H9 (cell line): ENCODE data around the gene STAC. TPM values are rescaled to one million over a fixed set of nuclear protein-coding genes. Genes with fewer than 3 reads are reported as not detected.

Experiments used
- DNase-seq: peaks from one replicate; pipeline ENCODE4 v3.0.0-alpha.2; 2017
- H2AFZ ChIP-seq: one replicate; pipeline ENCODE4 v1.6.1; 2013; ENCODE audit warnings: mild to moderate bottlenecking, low read length, control low read depth, moderate library complexity
- H2AK5ac ChIP-seq: 2 replicates; pipeline ENCODE4 v1.6.1; 2013; ENCODE audit warnings: low read length, control low read depth, mixed read lengths; ENCODE audit not compliant: insufficient read length
- H2BK120ac ChIP-seq: one replicate; pipeline ENCODE4 v1.6.1; 2013; ENCODE audit warnings: low read depth, mild to moderate bottlenecking, low read length, control low read depth, inconsistent platforms; ENCODE audit not compliant: poor library complexity, severe bottlenecking
- H2BK12ac ChIP-seq: 2 replicates; pipeline ENCODE4 v1.6.1; 2013; ENCODE audit warnings: low read length, control low read depth, mixed read lengths, low read depth; ENCODE audit not compliant: insufficient read length
- H2BK15ac ChIP-seq: 2 replicates; pipeline ENCODE4 v1.6.1; 2013; ENCODE audit warnings: low read depth, low read length, control low read depth
- H2BK20ac ChIP-seq: one replicate; pipeline ENCODE4 v1.6.1; 2013; ENCODE audit warnings: low read depth, mild to moderate bottlenecking, low read length, control low read depth, inconsistent platforms; ENCODE audit not compliant: poor library complexity, severe bottlenecking
- H2BK5ac ChIP-seq: 2 replicates; pipeline ENCODE4 v1.6.1; 2013; ENCODE audit warnings: low read length, control low read depth, mixed read lengths; ENCODE audit not compliant: insufficient read length
- H3K14ac ChIP-seq: 2 replicates; pipeline ENCODE4 v1.6.1; 2013; ENCODE audit warnings: low read length, control low read depth; ENCODE audit not compliant: insufficient read depth
- H3K18ac ChIP-seq: 2 replicates; pipeline ENCODE4 v1.6.1; 2013; ENCODE audit warnings: low read depth, mild to moderate bottlenecking, mixed read lengths, low read length, control low read depth; ENCODE audit not compliant: insufficient read length
- H3K23ac ChIP-seq: 2 replicates; pipeline ENCODE4 v1.6.1; 2013; ENCODE audit warnings: low read length, control low read depth, mixed read lengths, low read depth; ENCODE audit not compliant: insufficient read length
- H3K23me2 ChIP-seq: 2 replicates; pipeline ENCODE4 v1.6.1; 2013; ENCODE audit warnings: low read depth, mild to moderate bottlenecking, mixed read lengths, low read length, control low read depth; ENCODE audit not compliant: insufficient read length, poor library complexity, severe bottlenecking
- H3K27ac ChIP-seq: 2 replicates; pipeline ENCODE4 v1.5.1; 2013; ENCODE audit warnings: low read length, control low read depth, mixed read lengths, low read depth; ENCODE audit not compliant: insufficient read length
- H3K27me3 ChIP-seq: 2 replicates; pipeline ENCODE4 v1.6.1; 2013; ENCODE audit warnings: low read length, control low read depth, inconsistent platforms; ENCODE audit not compliant: insufficient read depth
- H3K4ac ChIP-seq: 2 replicates; pipeline ENCODE4 v1.6.1; 2013; ENCODE audit warnings: low read depth, mild to moderate bottlenecking, control low read depth, inconsistent platforms, low read length, moderate library complexity
- H3K4me1 ChIP-seq: 2 replicates; pipeline ENCODE4 v1.6.1; 2013; ENCODE audit warnings: low read length, control low read depth, inconsistent platforms; ENCODE audit not compliant: insufficient read depth
- H3K4me2 ChIP-seq: 2 replicates; pipeline ENCODE4 v1.6.1; 2013; ENCODE audit warnings: low read length, control low read depth, mixed read lengths; ENCODE audit not compliant: insufficient read length, insufficient read depth
- H3K56ac ChIP-seq: 2 replicates; pipeline ENCODE4 v1.6.1; 2013; ENCODE audit warnings: low read depth, mild to moderate bottlenecking, mixed read lengths, low read length, control low read depth; ENCODE audit not compliant: insufficient read length
- H3K79me1 ChIP-seq: 2 replicates; pipeline ENCODE4 v1.6.1; 2013; ENCODE audit warnings: low read depth, mild to moderate bottlenecking, moderate library complexity, low read length, control low read depth, inconsistent platforms; ENCODE audit not compliant: insufficient read depth, poor library complexity, severe bottlenecking
- H3K79me2 ChIP-seq: 2 replicates; pipeline ENCODE4 v1.6.1; 2013; ENCODE audit warnings: low read length, control low read depth, inconsistent platforms; ENCODE audit not compliant: insufficient read depth
- H3K9ac ChIP-seq: 2 replicates; pipeline ENCODE4 v1.6.1; 2013; ENCODE audit warnings: low read length, control low read depth, mixed read lengths; ENCODE audit not compliant: insufficient read length; ENCODE audit errors: extremely low read depth
- H3K9me3 ChIP-seq: one replicate; pipeline ENCODE4 v1.6.1; 2013; ENCODE audit warnings: low read depth, low read length, inconsistent platforms; ENCODE audit not compliant: control insufficient read depth
- H3T11ph ChIP-seq: one replicate; pipeline ENCODE4 v1.6.1; 2013; ENCODE audit warnings: mild to moderate bottlenecking, low read length, control low read depth, inconsistent platforms
- H4K20me1 ChIP-seq: one replicate; pipeline ENCODE4 v1.6.1; 2013; ENCODE audit not compliant: control insufficient read depth, insufficient read length, insufficient read depth
- H4K5ac ChIP-seq: 2 replicates; pipeline ENCODE4 v1.6.1; 2013; ENCODE audit warnings: low read depth, mild to moderate bottlenecking, mixed read lengths, low read length, control low read depth; ENCODE audit not compliant: insufficient read length
- H4K8ac ChIP-seq: replicated peaks from 2 replicates; pipeline ENCODE4 v1.6.1; 2013; ENCODE audit warnings: low read length, control low read depth, mixed read lengths, low read depth; ENCODE audit not compliant: insufficient read length
- H4K91ac ChIP-seq: 2 replicates; pipeline ENCODE4 v1.6.1; 2013; ENCODE audit warnings: low read depth, mild to moderate bottlenecking, moderate library complexity, mixed read lengths, low read length, control low read depth; ENCODE audit not compliant: insufficient read length
- H3K27ac Mint-ChIP-seq, 3 experiments: 2 replicates in 2 of 3; 3 replicates in 1 of 3; pipeline ENCODE4 v1.8.0; 2020 to 2021; ENCODE audit warnings: mixed read lengths in 3 of 3, mild to moderate bottlenecking in 1 of 3, moderate library complexity in 1 of 3
- H3K27me3 Mint-ChIP-seq: 2 replicates; pipeline ENCODE4 v1.8.0; 2021; ENCODE audit warnings: low read depth, mild to moderate bottlenecking, moderate library complexity, mixed read lengths
- H3K36me3 Mint-ChIP-seq, 3 experiments: 2 replicates in 2 of 3; 3 replicates in 1 of 3; pipeline ENCODE4 v1.8.0; 2020 to 2021; ENCODE audit warnings: low read depth in 3 of 3, mixed read lengths in 3 of 3; ENCODE audit not compliant: insufficient read depth in 1 of 3
- H3K4me1 Mint-ChIP-seq, 2 experiments: 2 replicates each; pipeline ENCODE4 v1.8.0; 2020; ENCODE audit warnings: mixed read lengths in 2 of 2
- H3K4me3 Mint-ChIP-seq, 2 experiments: 2 replicates in 1 of 2; 3 replicates in 1 of 2; pipeline ENCODE4 v1.8.0; 2020 to 2021; ENCODE audit warnings: mild to moderate bottlenecking in 2 of 2, mixed read lengths in 2 of 2, moderate library complexity in 1 of 2
- H3K9me3 Mint-ChIP-seq, 2 experiments: 2 replicates in 1 of 2; 3 replicates in 1 of 2; pipeline ENCODE4 v1.8.0; 2020; ENCODE audit warnings: mild to moderate bottlenecking in 2 of 2, mixed read lengths in 2 of 2, moderate library complexity in 1 of 2
- CTCF ChIP-seq: fragments of 200-600 bp; sonication (generic); conservative IDR thresholded peaks from 3 replicates; pipeline ENCODE4 v1.8.0; 2021; ENCODE audit warnings: antibody characterized with exemption, mild to moderate bottlenecking
- WGBS: extraction: QIAGEN DNeasy Blood & Tissue Kit; methylation state at CpG from one replicate; pipeline ENCODE4 v1.1.7; 2013; ENCODE audit warnings: missing lambda C conversion rate, low lambda C conversion rate, mixed read lengths; ENCODE audit not compliant: insufficient read length; ENCODE audit errors: extremely low coverage; 5-methylcytosine and 5-hydroxymethylcytosine counted together
- long read RNA-seq: library from polyadenylated mRNA; unstranded; transcript quantifications from one replicate; pipeline ENCODE4 v2.0.0, GENCODE V29; 2020
- total RNA-seq: library from RNA; stranded (reverse); gene quantifications from 2 replicates; pipeline ENCODE4 v1.2.1, GENCODE V29; 2021

STAC gene, protein sequence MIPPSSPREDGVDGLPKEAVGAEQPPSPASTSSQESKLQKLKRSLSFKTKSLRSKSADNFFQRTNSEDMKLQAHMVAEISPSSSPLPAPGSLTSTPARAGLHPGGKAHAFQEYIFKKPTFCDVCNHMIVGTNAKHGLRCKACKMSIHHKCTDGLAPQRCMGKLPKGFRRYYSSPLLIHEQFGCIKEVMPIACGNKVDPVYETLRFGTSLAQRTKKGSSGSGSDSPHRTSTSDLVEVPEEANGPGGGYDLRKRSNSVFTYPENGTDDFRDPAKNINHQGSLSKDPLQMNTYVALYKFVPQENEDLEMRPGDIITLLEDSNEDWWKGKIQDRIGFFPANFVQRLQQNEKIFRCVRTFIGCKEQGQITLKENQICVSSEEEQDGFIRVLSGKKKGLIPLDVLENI
- total RNA-seq, result 2.9 and 3.0 TPM in 2 replicates
- long read RNA-seq, partial matches to known transcripts, result 0 of 3 reads
- long read RNA-seq, other reads (novel, unspliced or antisense), result 2 of 3 reads

DNA sequence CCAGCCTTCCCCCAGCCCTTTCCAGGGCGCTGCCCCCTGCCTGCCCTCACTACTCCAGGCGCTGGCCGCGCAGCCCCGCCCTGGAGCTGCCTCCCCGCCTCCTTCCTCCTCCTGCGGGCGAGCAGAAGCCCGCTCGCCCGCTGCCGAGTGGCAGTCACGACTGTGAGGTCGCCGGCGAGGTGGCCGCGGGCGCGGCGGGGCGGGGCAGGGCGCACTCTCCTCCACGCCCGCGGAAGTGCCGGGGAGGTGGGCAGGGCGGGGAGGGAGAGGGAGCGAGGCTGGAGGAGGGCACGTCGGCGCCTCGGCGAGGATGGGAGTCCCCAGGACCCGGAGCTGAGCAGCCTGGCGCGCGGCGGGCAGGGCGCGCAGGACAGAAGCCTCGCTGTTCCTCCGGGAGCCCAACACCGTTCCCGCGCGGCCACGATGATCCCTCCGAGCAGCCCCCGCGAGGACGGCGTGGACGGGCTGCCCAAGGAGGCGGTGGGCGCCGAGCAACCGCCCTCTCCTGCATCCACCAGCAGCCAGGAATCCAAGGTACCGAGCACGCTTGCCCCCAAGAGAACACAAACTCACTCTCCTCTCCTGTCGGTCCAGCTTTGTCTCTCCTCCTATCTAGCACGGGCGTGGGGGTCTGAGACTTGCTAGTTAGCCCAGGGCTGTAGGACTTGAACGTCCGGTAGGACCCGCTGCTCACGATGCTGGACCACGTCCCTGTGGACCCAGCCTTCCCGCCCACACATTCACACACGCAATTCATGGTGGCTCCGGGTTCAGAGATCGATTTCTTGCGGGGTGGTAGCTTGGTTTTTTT, at the start of gene STAC:
Gene STAC (plus strand): TSS at position 284 of the 811 bp plus-strand sequence. CDS start 140 bp downstream, at position 424.
- H4K8ac ChIP-seq, result no peak within 1 kb of the TSS
- H3K4me2 ChIP-seq, result peak within 1 kb of the TSS; percentile 68
- H3K9me3 ChIP-seq, result no peaks in the 10 kb centered on the region
- 0 out of 2 replicates have a peak, but pooled peaks cover 3% of the 10 kb centered on the region for H3K4me1 ChIP-seq
- WGBS, result no CpG with 5 or more reads among the region's 73 CpGs
- Mint-ChIP-seq H3K9me3 (no peaks in the 10 kb centered on the region), H3K4me1 (peaks cover 25 to 26% of the 10 kb centered on the region in 2 experiments), H3K4me3 (peak within 1 kb of the TSS; percentile 85 to 94), H3K27me3 (peaks cover 36% of the 10 kb centered on the region), H3K27ac (peak within 1 kb of the TSS in 1 of 3 experiments; percentile 83; a peak in 2 of 7 replicates), H3K36me3 (peaks cover 0 to 6% (median 0%) of the 10 kb centered on the region in 3 experiments; a peak in 1 of 7 replicates)
- no peak within 1 kb of the TSS for H3K27ac ChIP-seq
- no peaks in the 10 kb centered on the region for H4K20me1 ChIP-seq
- H2BK20ac ChIP-seq, result no peak within 1 kb of the TSS
- no peak within 1 kb of the TSS for H4K5ac ChIP-seq
- peak within 1 kb of the TSS; percentile 66 for H3K9ac ChIP-seq
- no peak within 1 kb of the TSS for H4K91ac ChIP-seq
- no peak within 1 kb of the TSS for H3T11ph ChIP-seq
- H2AK5ac ChIP-seq, result no peak within 1 kb of the TSS
- H2BK5ac ChIP-seq, result no peak within 1 kb of the TSS
- no peak within 1 kb of the TSS for H2AFZ ChIP-seq
- no peak within 1 kb of the TSS for H3K23ac ChIP-seq
- H2BK15ac ChIP-seq, result no peak within 1 kb of the TSS
- H2BK120ac ChIP-seq, result no peak within 1 kb of the TSS
- no peak within 1 kb of the TSS for H3K56ac ChIP-seq
- H3K79me2 ChIP-seq, result peaks cover 3% of the 10 kb centered on the region; the same call in 1 of the 2 replicates
- H3K4ac ChIP-seq, result no peak within 1 kb of the TSS
- no peaks in the 10 kb centered on the region; the same call in 1 of the 2 replicates for H3K27me3 ChIP-seq
- H3K14ac ChIP-seq, result peak within 1 kb of the TSS; percentile 69
- no peak within 1 kb of the TSS for H2BK12ac ChIP-seq
- peak within 1 kb of the TSS; percentile 23 for H3K18ac ChIP-seq
- DNase-seq, result peak; percentile 70
- H3K23me2 ChIP-seq, result peaks cover 8% of the 10 kb centered on the region
- H3K79me1 ChIP-seq, result no peaks in the 10 kb centered on the region
- TF ChIP-seq CTCF, result no peak
